Testis (tissue), 3 donors: ENCODE measurements around the gene PYROXD2. TPM values are rescaled to one million over a fixed set of nuclear protein-coding genes. Genes with fewer than 3 reads are reported as not detected.

Experiments
- DNase-seq: peaks from one replicate; pipeline ENCODE4 v3.0.0-alpha.2; 2019
- H3K27ac ChIP-seq, 2 donors: fragments of 200-600 bp; sonication (generic); one replicate each; pipeline ENCODE4 v1.5.1; 2019
- H3K27me3 ChIP-seq: fragments of 200-600 bp; sonication (generic); one replicate; pipeline ENCODE4 v1.5.1; 2019
- H3K36me3 ChIP-seq: fragments of 200-600 bp; sonication (generic); one replicate; pipeline ENCODE4 v1.5.1; 2017; ENCODE audit warnings: low read depth; ENCODE audit errors: missing control alignments
- H3K4me1 ChIP-seq: fragments of 200-600 bp; sonication (generic); one replicate; pipeline ENCODE4 v1.5.1; 2019
- H3K4me3 ChIP-seq, 2 donors: fragments of 200-600 bp; sonication (generic); one replicate each; pipeline ENCODE4 v1.5.1; 2017 to 2019
- H3K9me3 ChIP-seq: fragments of 200-600 bp; sonication (generic); one replicate; pipeline ENCODE4 v1.5.1; 2017
- CTCF ChIP-seq, 3 experiments: fragments of 450-650 bp in 2 of 3; fragments of 200-600 bp in 1 of 3; sonication (generic) in 1 of 3; IDR thresholded peaks; one replicate each; pipeline ENCODE4 v1.5.1; 2016 to 2019; ENCODE audit warnings: antibody characterized with exemption in 3 of 3, mild to moderate bottlenecking in 2 of 3, moderate library complexity in 1 of 3
- POLR2A ChIP-seq: fragments of 450-650 bp; IDR thresholded peaks from one replicate; pipeline ENCODE4 v1.6.1; 2017; ENCODE audit warnings: antibody characterized with exemption, mild to moderate bottlenecking, moderate library complexity
- WGBS, 2 donors: methylation state at CpG; one replicate each; pipeline ENCODE4 v1.1.5; 2018; 5-methylcytosine and 5-hydroxymethylcytosine counted together
- intact Hi-C: fragments of 100-400 bp; cut with DNase I; formaldehyde crosslinking; loops from one replicate; pipeline ENCODE4 v1.15.1; 2023; ENCODE audit warnings: low total_unique reads
- polyA plus RNA-seq: library from polyadenylated mRNA; stranded (reverse); fragments of 350-450 nt; fragmentation: Illumina TruSeq; extraction: RNeasy Lipid Tissue Mini Kit (QIAGEN cat#74804); gene quantifications from one replicate; pipeline ENCODE4 v1.2.3, GENCODE V29; 2014; ENCODE audit warnings: low read depth, low replicate concordance; ENCODE audit not compliant: insufficient read depth
- total RNA-seq, 2 donors: library from RNA; depleted of rRNA; stranded (reverse); fragments of >200 nt; gene quantifications; one replicate each; pipeline ENCODE4 v1.2.3, GENCODE V29; 2016

PYROXD2 gene
- total and polyA plus RNA-seq, 3 donors from 2014 or later, result 10.2 to 20.2 (median 13.0) TPM

GRCh38 chr10:98391578-98391991 is 23.4 kb downstream of the PYROXD2 start:
- H3K4me1 ChIP-seq, result no peaks in the 10 kb centered on the region
- no peak overlapping the region for H3K27ac ChIP-seq
- H3K36me3 ChIP-seq, result no peaks in the 10 kb centered on the region
- intact Hi-C loops, result no loop called here
- H3K9me3 ChIP-seq, result no peaks in the 10 kb centered on the region
- peak; percentile 58 for DNase-seq
- TF ChIP-seq POLR2A (no peak), CTCF (IDR thresholded peaks at IDR 0.05) (no peak)
- no peak overlapping the region for H3K4me3 ChIP-seq
- 41 to 72% methylated on average over 8 of the region's 8 CpGs for WGBS, 2 donors
- no peaks in the 10 kb centered on the region for H3K27me3 ChIP-seq

GRCh38 chr10:98391065-98391464 is 23.9 kb downstream of the PYROXD2 start:
- intact Hi-C loops, result no loop called here
- no peak for TF ChIP-seq CTCF (IDR thresholded peaks at IDR 0.05)
- no peak for TF ChIP-seq POLR2A
- H3K4me3 ChIP-seq, result no peak overlapping the region
- no peak overlapping the region for H3K27ac ChIP-seq
- WGBS, 2 donors, result 84% methylated on average over 7 of the region's 7 CpGs
- no peak for DNase-seq
- H3K36me3 ChIP-seq, result no peaks in the 10 kb centered on the region
- no peaks in the 10 kb centered on the region for H3K27me3 ChIP-seq
- H3K4me1 ChIP-seq, result no peaks in the 10 kb centered on the region
- no peaks in the 10 kb centered on the region for H3K9me3 ChIP-seq

GRCh38 chr10:98390406-98390805 is 24.6 kb downstream of the PYROXD2 start:
- Histone ChIP-seq H3K4me3 (no peak overlapping the region), H3K4me1 (no peaks in the 10 kb centered on the region), H3K27me3 (no peaks in the 10 kb centered on the region), H3K36me3 (no peaks in the 10 kb centered on the region), H3K27ac (no peak overlapping the region), H3K9me3 (no peaks in the 10 kb centered on the region)
- TF ChIP-seq POLR2A (no peak), CTCF (IDR thresholded peaks at IDR 0.05) (no peak)
- DNase-seq, result no peak
- intact Hi-C loops, result no loop called here
- 83 to 100% methylated on average over 1 to 4 of the region's 4 CpGs for WGBS, 2 donors

- WGBS, 2 donors, result 88 to 93% methylated on average over 6 of the region's 6 CpGs
- no peak for DNase-seq
- TF ChIP-seq CTCF (IDR thresholded peaks at IDR 0.05) (no peak), POLR2A (no peak)
- Histone ChIP-seq H3K9me3 (no peaks in the 10 kb centered on the region), H3K4me3 (no peak overlapping the region), H3K27me3 (no peaks in the 10 kb centered on the region), H3K36me3 (no peaks in the 10 kb centered on the region), H3K27ac (no peak overlapping the region), H3K4me1 (no peaks in the 10 kb centered on the region)
- intact Hi-C loops, result no loop called here
Observed at GRCh38 chr10:98389398-98389797, 25.6 kb downstream of the PYROXD2 start.

GRCh38 chr10:98388101-98388655 is 26.8 kb downstream of the PYROXD2 start:
- Histone ChIP-seq H3K4me1 (no peaks in the 10 kb centered on the region), H3K4me3 (no peak overlapping the region), H3K27ac (no peak overlapping the region), H3K9me3 (no peaks in the 10 kb centered on the region), H3K36me3 (no peaks in the 10 kb centered on the region), H3K27me3 (no peaks in the 10 kb centered on the region)
- WGBS, 2 donors, result 93 to 96% methylated on average over 11 to 13 of the region's 13 CpGs
- intact Hi-C loops, result no loop called here
- DNase-seq, result no peak
- TF ChIP-seq CTCF (IDR thresholded peaks at IDR 0.05) (no peak), POLR2A (no peak)
